HG03097 (cell line): ENCODE results near the gene DST.
"Not testable (repeated sequence)": the region's sequence is repeated elsewhere in the genome, so short reads cannot be mapped to it uniquely, and the experiment has no call there.

Experiments
- ATAC-seq: cut with Tn5 transposase; IDR thresholded peaks from one replicate; pipeline ENCODE4 v1.9.1; 2021; ENCODE audit not compliant: unreplicated experiment, low FRiP score

Gene DST

GRCh38 chr6:56574292-56574691 is 68.4 kb downstream of the DST start:
- no peak for ATAC-seq

GRCh38 chr6:56573624-56574023 is 69.1 kb downstream of the DST start:
- no peak for ATAC-seq

- ATAC-seq = no peak
These were observed 69.8 kb downstream of the DST start for GRCh38 chr6:56572788-56573471.

GRCh38 chr6:56571605-56572004 is 71.1 kb downstream of the DST start:
- ATAC-seq = no peak

- peak; percentile 84 for ATAC-seq
These were observed 72.0 kb downstream of the DST start for GRCh38 chr6:56570413-56571359.

- ATAC-seq = no peak
These were observed 75.2 kb downstream of the DST start for GRCh38 chr6:56567501-56567900.

- ATAC-seq = not testable (repeated sequence)
These were observed 80.0 kb downstream of the DST start for GRCh38 chr6:56562730-56563129.

- no peak for ATAC-seq
These were observed 85.7 kb downstream of the DST start for GRCh38 chr6:56556751-56557540.

GRCh38 chr6:56555438-56555872 is 87.2 kb downstream of the DST start:
- ATAC-seq = no peak

GRCh38 chr6:56552187-56553130 is 90.2 kb downstream of the DST start:
- ATAC-seq = no peak

GRCh38 chr6:56551409-56552120 is 91.1 kb downstream of the DST start:
- ATAC-seq = no peak

GRCh38 chr6:56550301-56550700 is 92.4 kb downstream of the DST start:
- no peak for ATAC-seq

- no peak for ATAC-seq
These were observed 93.7 kb downstream of the DST start for GRCh38 chr6:56549014-56549413.

GRCh38 chr6:56547687-56548086 is 95.0 kb downstream of the DST start:
- ATAC-seq = no peak

GRCh38 chr6:56542364-56543331 is 100.0 kb downstream of the DST start:
- ATAC-seq = peak; percentile 97

- no peak for ATAC-seq
These were observed 100.8 kb downstream of the DST start for GRCh38 chr6:56541741-56542360.

- ATAC-seq = no peak
These were observed 101.6 kb downstream of the DST start for GRCh38 chr6:56541030-56541600.
